Tibial artery (tissue), 4 donors: ENCODE results near the gene TCEANC.

Experiments
- DNase-seq, 2 donors: peaks; one replicate each; pipeline ENCODE4 v3.0.0-alpha.2; 2019
- H3K27ac ChIP-seq, 2 donors: fragments of 200-600 bp; sonication (generic) in 1 of 2; 1 replicate in 1 of 2; 2 replicates in 1 of 2; pipeline ENCODE4 v1.5.1; 2018 to 2019; ENCODE audit warnings: mild to moderate bottlenecking in 1 of 2
- H3K27me3 ChIP-seq, 2 donors: fragments of 200-600 bp; sonication (generic) in 1 of 2; one replicate each; pipeline versions ENCODE4 v1.5.1 to v1.6.0; 2016 to 2019
- H3K36me3 ChIP-seq, 3 donors: fragments of 200-600 bp; sonication (generic) in 2 of 3; one replicate each; pipeline ENCODE4 v1.5.1; 2016 to 2019; ENCODE audit warnings: mild to moderate bottlenecking in 2 of 3
- H3K4me1 ChIP-seq, 4 donors: fragments of 200-600 bp; sonication (generic) in 2 of 4; 1 replicate in 3 of 4; 2 replicates in 1 of 4; pipeline ENCODE4 v1.5.1; 2016 to 2019
- H3K4me3 ChIP-seq, 2 donors: fragments of 200-600 bp; sonication (generic) in 1 of 2; 1 replicate in 1 of 2; 2 replicates in 1 of 2; pipeline ENCODE4 v1.5.1; 2018 to 2019; ENCODE audit warnings: mild to moderate bottlenecking in 2 of 2
- H3K9me3 ChIP-seq, 3 donors: fragments of 200-600 bp; sonication (generic) in 1 of 3; one replicate each; pipeline ENCODE4 v1.5.1; 2016 to 2019
- CTCF ChIP-seq, 2 experiments: fragments of 200-600 bp in 1 of 2; fragments of 450-650 bp in 1 of 2; IDR thresholded peaks; one replicate each; pipeline ENCODE4 v1.5.1; 2017 to 2019; ENCODE audit warnings: antibody characterized with exemption in 2 of 2, mild to moderate bottlenecking in 1 of 2, moderate library complexity in 1 of 2
- intact Hi-C: fragments of 100-400 bp; cut with DNase I; formaldehyde crosslinking; loops from one replicate; pipeline ENCODE4 v1.15.0; 2023; ENCODE audit warnings: low total_unique reads

The TCEANC gene

GRCh38 chrX:13703135-13703534 lies 50.2 kb downstream of the TCEANC start:
- peaks cover 0 to 3% (median 0%) of the 10 kb centered on the region in 3 donors for H3K36me3 ChIP-seq
- no peak for TF ChIP-seq CTCF (IDR thresholded peaks at IDR 0.05)
- no peak overlapping the region for H3K4me3 ChIP-seq
- H3K4me1 ChIP-seq = peaks cover 0 to 35% (median 6%) of the 10 kb centered on the region in 4 donors
- no peaks in the 10 kb centered on the region for H3K9me3 ChIP-seq
- intact Hi-C loops = no loop called here
- DNase-seq = no peak
- no peaks in the 10 kb centered on the region for H3K27me3 ChIP-seq
- H3K27ac ChIP-seq = no peak overlapping the region

- Histone ChIP-seq H3K9me3 (no peaks in the 10 kb centered on the region), H3K4me3 (no peak overlapping the region), H3K4me1 (peaks cover 0 to 31% (median 5%) of the 10 kb centered on the region in 4 donors), H3K27me3 (no peaks in the 10 kb centered on the region), H3K36me3 (peaks cover 0 to 4% (median 1%) of the 10 kb centered on the region in 3 donors), H3K27ac (no peak overlapping the region)
- no peak for DNase-seq
- intact Hi-C loops = no loop called here
- no peak for TF ChIP-seq CTCF (IDR thresholded peaks at IDR 0.05)
Observed at GRCh38 chrX:13703589-13703988, 50.6 kb downstream of the TCEANC start.

- Histone ChIP-seq H3K4me3 (no peak overlapping the region), H3K9me3 (no peaks in the 10 kb centered on the region), H3K36me3 (peaks cover 4 to 52% (median 47%) of the 10 kb centered on the region in 3 donors), H3K27ac (no peak overlapping the region), H3K27me3 (no peaks in the 10 kb centered on the region), H3K4me1 (no peaks in the 10 kb centered on the region)
- DNase-seq = no peak
- no peak for TF ChIP-seq CTCF (IDR thresholded peaks at IDR 0.05)
- intact Hi-C loops = no loop called here
Observed at GRCh38 chrX:13711141-13711540, 58.2 kb downstream of the TCEANC start.
